NCI-H2107 treated with DMSO at 0.1 percent for 48 hours (cell line): Measurements from ENCODE around the gene ATP1A1.

Source experiments
- DNase-seq: peaks from one replicate; lab custom pipeline; 2025; ENCODE audit not compliant: unreplicated experiment; lab: John Stamatoyannopoulos, UW

ATP1A1 gene

DNA sequence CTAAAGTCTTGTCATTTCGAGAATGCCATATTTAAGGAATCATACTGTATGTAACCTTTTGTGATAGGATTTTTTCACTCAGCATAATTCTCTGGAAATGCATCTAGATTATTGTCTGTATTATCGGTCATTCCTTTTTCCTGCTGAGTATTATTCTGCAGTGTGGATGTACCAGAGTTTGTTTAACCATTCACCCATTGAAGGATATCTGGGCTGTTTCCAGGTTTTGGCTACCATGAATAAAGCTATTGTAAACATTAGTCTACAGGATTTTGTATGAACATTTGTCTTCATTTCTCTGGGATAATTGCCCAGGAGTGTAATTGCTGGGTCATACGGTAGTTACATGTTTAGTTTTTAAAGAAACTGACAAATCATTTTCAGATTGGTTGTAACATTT, 61.8 kb downstream of the ATP1A1 start:
- DNase-seq, result no peak

DNA sequence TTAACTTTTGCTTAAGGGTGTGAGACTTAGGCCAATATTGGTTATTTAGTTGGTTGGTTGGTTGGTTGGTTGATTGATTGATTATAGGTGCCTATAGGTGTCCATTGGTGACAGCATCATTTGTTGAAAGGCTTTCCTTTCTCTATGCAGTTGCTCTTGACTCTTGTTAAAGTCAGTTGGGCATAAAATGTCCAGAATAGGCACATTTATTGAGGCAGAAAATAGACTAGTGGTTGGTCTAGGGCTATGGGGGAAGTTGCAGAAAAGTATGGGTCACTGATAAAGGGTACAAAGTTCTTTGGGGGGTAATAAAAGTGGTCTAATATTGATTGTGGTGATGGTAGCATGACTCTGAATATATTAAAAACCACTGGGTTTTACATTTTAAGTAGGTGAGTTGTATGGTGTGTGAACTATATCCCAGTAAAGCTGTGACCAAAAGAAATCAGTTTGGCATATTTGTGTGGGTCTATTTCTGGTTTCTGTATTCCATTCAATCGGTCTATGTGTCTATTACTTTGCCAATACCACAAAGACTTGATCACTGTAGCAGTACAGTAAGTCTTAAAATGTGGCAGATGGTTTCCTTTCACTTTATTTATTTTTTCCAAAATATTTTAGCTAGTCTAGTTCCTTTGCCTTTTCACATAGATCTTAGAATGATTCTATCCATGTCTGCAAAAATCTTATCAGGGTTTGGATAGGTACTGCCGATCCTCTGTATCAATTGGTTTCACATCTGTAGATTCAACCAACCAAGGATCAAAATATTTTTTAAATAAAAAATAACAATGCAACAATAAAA, 63.0 kb downstream of the ATP1A1 start:
- no peak for DNase-seq

GRCh38 chr1:116436611-116436970, 63.5 kb downstream of the ATP1A1 start:
- DNase-seq, result no peak

- no peak for DNase-seq
Measured at GRCh38 chr1:116439701-116440100, 66.7 kb downstream of the ATP1A1 start.

DNA sequence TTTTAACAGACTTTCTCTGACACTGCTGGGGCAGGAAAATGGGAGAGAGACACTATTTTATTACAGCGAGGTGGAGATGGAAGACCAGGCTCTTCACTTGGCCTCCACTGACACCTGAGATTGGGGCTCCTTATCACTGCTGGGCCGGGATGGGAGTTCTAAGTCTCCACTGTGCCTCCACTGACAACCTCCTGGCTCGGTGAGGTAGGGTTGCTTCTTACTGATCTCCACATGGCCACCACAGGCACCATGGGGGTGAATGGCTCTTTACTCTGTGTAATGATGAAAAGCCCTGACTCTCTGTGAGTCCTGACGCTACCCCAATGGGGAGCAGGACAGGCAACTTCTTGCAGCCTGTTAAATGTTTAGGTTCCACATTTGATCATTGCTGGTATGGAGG, 67.7 kb downstream of the ATP1A1 start:
- DNase-seq, result no peak

- DNase-seq, result no peak
Measured at GRCh38 chr1:116445534-116445933, 72.5 kb downstream of the ATP1A1 start.

DNA sequence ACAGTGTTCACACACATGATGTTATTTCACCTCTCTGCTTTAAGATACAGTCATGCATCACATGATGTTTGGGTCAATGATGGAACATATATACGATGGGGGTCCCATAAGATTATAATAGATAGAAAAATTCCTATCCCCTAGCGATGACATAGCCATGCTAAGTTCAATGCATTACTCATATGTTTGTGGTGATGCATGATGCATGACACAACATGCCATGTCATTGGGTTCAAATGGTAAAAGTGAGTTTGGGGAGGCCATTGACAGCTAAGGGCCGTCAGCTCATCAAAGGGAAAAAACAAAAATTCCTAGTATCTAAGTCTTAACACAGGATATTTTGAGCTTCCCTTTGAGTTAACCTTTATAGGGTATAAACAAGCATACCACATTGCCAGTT, 73.6 kb downstream of the ATP1A1 start:
- no peak for DNase-seq

GRCh38 chr1:116448785-116449385, 75.8 kb downstream of the ATP1A1 start:
- DNase-seq, result peak; percentile 11

DNA sequence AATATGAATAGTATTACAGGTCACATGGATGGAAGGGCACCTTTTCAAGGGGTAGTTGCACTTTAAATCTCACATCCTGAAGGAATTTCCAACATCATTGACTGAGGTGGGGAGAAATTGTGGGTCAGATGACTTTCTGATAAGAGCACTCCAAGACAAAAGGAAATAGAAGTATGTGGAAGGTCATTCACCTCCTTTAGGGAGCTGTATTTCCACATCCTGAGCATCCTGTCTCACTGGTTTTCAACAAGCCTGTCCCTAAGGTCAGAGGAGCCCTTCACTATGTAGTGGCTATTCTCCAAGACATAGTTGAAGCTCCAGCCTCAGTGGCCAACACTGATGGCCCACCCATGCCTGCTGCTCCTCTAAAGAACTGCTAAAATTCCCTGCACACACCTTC, 76.5 kb downstream of the ATP1A1 start:
- DNase-seq, result no peak

GRCh38 chr1:116451702-116452101, 78.7 kb downstream of the ATP1A1 start:
- peak; percentile 14 for DNase-seq

GRCh38 chr1:116453481-116453880, 80.4 kb downstream of the ATP1A1 start:
- DNase-seq, result no peak

DNA sequence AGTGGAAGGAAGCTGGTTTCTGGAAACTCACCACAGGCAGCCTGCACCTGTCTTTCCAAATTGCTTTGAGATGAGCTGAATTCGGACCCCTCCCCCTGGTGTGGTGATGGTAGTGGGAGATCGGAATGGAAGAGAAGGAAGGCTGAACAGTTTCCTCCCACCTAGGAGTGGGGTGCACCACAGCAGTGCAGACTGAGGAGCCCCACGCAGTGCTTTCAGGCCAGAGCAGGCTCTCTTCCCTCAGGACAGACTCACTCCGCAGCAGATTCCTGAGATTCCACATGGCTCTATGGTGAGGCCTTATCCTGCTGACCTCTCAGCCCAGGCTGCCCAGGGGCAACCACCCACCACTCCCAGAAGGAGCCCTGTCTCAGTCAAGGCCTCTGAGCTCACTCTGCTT, 80.9 kb downstream of the ATP1A1 start:
- DNase-seq, result no peak
